GM19328 (cell line): ENCODE measurements around the gene COG2.
"Not testable (repeated sequence)": the region's sequence is repeated elsewhere in the genome, so short reads cannot be mapped to it uniquely, and the experiment has no call there.

Source experiments
- ATAC-seq: cut with Tn5 transposase; IDR thresholded peaks from one replicate; pipeline ENCODE4 v1.9.1; 2021; ENCODE audit warnings: mild to moderate bottlenecking, moderate library complexity; ENCODE audit not compliant: unreplicated experiment

COG2 gene, protein sequence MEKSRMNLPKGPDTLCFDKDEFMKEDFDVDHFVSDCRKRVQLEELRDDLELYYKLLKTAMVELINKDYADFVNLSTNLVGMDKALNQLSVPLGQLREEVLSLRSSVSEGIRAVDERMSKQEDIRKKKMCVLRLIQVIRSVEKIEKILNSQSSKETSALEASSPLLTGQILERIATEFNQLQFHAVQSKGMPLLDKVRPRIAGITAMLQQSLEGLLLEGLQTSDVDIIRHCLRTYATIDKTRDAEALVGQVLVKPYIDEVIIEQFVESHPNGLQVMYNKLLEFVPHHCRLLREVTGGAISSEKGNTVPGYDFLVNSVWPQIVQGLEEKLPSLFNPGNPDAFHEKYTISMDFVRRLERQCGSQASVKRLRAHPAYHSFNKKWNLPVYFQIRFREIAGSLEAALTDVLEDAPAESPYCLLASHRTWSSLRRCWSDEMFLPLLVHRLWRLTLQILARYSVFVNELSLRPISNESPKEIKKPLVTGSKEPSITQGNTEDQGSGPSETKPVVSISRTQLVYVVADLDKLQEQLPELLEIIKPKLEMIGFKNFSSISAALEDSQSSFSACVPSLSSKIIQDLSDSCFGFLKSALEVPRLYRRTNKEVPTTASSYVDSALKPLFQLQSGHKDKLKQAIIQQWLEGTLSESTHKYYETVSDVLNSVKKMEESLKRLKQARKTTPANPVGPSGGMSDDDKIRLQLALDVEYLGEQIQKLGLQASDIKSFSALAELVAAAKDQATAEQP

DNA sequence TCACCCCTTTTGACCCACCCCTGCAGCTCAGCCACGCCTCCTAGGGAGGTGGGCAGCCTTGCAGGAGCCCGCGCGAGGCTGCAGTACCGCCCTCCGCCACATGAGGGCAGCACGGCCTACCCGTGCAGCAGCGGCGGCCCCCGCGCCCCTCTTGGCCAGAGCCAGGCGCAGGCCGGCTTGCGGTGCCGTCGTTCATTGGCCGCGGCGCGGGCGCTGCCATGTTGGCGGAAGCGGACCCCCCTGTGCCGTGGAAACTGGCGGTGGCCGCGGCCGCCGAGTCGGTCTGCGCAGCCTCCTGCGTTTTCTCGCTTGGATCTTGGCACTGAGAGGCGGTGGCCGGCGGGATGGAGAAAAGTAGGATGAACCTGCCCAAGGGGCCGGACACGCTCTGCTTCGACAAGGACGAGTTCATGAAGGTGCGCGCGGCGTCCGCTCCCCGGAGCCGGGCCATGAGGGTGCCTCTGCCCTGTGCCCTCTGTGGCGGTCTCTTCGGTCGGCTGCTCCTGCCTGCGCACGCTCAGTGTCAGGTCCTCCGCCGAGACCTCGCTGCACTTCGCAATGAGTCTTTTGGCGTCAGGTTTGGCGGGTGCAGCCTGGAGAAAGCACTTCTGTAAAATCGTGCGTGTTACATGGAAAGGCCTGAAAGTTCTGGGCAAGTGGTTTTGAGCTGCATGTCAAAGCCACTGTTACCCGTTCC, at the start of gene COG2:
TSS of gene COG2 (plus strand) at position 219 of the 697 bp plus-strand sequence. CDS start at position 345, 126 bp downstream.
- ATAC-seq = peak; percentile 97

DNA sequence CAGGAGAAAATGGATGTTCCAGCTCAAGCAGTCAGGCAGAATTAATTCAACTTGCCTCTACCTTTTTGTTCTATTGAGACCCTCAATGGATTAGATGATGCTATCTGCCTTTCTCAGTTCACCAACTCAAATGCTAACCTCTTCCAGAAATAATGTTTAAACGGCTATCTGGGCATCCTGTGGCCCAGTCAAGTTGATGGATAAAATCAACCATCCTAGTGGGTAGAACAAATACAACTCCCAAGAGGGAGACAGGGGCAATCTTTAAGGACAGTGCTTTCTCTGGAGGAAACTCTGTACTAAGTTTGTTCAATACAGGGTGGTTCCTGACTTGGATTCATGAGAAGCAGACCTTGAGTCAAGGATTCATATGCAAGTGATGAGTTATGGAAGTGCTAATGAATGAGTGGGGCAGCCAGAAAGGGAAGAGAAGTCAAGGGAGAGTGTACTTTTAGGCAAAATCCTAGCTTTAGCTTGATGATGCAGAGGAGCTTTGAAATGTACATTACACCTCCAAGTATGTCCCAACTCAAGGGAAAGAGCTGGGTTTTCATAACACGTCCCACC, 49.4 kb upstream of the COG2 start:
- no peak for ATAC-seq

DNA sequence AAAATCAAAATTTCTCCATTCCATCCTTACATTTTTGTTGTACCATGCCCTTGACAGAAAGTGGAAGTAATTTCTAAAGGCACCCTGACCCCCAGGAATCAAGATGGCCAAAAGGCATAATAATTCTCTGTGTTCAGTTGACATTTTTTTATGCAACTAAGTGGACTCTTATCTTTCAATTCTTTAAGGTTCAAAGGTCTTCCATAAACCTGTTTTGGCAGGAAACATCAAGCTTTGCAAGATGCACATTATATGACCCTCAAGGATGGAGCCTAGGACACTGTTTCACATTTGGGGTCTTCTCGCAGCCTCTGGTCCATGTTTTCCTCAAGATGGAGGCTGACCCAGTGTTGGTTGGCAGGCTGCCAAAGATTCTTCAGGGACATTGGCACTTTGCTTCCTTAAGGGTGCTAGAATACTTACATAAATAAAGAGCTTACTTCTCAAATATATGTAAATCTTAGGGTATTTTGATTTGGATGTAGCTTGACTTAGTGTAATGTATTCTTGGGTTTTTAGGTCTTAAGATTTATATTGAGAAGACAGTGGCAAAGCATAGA, 48.0 kb upstream of the COG2 start:
- no peak for ATAC-seq

DNA sequence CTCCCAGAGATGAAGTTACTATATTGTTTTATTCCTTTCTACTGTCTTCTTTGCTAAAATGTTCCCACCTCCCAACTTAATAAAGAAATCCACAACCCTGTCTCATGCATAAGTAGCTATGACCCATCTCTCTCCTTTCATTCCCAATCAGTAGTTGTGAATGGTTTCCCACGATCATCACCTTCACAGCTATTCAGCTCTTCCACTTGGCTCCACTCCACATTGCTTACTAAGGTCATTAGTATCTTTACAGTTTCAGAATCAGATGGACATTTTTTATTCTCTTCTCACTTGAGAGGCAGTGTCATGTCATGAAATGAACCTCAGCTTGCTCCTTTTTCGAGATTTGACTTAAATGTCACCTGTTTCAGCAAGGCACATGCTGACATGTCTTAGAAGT, 47.1 kb upstream of the COG2 start:
- no peak for ATAC-seq

DNA sequence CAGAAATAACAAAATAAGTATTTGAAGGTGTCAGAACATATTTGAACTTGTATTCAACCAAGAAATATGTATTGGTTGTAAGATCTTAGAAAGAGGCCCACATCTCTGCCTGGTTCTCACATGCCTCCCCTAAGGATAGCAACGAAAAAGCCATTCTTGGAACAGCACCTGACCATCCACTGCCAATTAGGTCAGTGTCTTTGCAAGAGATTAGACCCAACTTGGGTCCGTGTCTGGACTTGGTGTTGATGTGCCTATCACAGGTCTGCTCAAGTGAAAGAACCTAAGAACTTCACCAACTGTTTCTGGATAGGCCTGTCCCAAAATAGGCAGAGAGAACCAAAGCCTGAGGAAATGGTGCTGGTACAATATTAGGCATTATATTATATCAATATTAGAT, 46.0 kb upstream of the COG2 start:
- no peak for ATAC-seq

DNA sequence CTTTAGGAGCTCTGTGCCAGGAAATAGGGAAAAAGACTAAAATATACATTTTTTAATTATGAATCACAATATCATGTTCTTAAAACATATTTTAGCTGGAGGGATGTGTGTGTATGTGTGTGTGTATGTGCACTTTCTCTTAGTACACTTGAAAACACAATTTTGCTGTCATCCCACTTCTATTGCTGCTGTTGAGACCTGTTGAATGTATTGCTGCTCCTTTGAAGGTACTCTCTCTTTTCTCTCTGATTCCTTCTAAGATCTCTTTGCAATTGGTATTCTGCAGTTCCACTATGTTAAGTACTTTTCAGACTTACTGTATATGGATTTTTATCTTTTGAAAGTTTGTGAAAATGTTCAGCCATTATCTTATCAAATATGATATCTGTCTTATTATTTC, 43.5 kb upstream of the COG2 start:
- ATAC-seq = no peak

DNA sequence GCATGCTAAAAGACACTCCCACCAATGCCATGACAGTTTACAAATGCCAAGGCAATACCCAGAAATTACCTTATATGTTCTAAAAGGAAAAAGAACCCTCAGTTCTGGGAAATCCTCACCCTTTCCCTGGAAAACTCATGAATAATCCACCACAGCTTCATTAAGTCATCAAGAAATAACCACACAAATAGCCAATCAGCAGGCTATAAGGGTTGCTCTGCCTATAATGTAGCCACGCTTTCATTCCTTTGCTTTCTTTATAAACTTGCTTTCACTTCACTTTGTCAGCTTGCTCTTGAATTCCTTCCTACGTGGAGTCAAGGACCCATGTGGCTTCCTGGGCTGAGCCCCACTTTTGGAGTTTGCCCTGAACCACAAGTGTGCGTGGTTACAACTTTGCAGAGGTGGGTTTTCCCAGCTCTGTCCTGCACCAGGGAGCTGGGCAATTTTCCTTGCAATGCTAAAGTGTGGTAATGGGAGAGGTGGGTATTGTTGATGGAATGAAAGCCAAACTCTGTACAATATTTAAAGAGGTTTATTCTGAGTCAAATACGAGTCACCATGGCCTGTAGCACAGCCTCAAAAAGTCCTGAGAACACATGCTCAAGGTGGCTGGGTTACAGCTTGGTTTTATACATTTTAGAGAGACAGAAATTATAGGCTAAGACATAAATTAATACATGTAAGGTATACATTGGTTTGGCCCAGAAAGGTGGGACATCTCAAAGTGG, 42.2 kb upstream of the COG2 start:
- no peak for ATAC-seq

DNA sequence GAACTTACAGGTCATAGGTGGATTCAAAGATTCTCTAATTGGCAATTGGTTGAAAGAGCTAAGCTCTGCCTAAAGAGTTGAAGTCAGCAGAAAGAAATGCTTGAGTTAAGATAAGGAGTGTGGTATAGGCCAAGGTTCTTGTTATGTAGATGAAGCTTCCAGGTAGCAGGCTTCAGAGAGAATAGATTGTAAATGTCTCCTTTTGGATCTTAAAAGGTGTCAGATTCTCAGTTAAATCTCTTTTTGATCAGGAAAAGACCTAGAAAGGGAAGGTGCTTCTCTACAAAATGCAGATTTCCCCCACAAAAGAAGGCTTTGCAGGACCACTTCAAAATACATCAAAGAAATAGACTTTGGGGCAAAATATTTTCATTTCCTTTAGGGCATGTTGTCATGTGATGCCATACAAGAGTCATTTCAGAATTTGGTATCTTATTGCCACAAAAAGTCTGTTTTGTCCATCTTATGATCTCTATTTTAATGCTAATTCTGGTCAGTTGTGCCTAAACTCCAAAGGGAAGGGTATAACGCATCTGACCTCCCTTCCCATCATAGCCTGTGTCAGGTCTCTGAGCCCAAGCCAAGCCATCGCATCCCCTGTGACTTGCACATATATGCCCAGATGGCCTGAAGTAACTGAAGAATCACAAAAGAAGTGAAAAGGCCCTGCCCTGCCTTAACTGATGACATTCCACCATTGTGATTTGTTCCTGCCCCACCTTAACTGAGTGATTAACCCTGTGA, 41.5 kb upstream of the COG2 start:
- ATAC-seq = not testable (repeated sequence)

DNA sequence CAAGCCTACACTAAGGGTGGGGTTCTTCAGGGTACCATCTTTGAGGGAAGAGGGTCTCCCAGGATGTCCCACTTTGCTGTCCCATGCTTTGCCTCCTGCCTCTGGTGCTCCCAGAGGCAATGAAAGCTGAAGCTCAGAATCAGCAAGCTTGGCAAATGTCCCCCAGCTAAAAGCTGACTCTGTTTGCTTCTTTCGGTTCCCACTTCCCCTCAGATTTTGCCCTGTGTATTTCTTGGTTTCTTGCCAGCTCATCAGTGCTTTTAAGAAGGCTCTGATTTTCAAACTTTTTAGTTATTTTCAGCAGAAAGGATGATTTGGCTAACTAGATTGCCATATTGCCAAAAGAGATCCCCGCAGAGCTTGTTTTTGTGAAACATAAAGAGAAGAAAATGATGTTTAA, 33.1 kb upstream of the COG2 start:
- no peak for ATAC-seq

DNA sequence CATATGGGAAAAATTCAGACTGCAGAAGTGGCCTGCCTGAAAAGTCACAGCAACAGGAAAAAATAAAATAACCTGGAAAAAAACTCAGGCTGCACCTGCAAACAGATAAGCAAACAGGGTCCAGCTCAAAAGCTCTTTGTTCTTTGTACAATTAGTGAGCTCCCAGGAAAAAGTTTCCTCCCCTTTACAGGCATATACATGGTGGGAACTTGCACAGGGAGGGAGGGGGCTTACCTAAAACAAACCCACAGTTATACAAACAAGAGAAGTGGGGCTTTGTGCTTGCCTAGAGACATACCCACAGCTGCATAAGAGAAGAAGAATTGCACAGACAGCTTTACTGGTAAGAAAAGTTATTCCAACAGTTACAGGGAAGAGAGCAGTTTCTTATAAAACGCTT, 31.7 kb upstream of the COG2 start:
- ATAC-seq = no peak

DNA sequence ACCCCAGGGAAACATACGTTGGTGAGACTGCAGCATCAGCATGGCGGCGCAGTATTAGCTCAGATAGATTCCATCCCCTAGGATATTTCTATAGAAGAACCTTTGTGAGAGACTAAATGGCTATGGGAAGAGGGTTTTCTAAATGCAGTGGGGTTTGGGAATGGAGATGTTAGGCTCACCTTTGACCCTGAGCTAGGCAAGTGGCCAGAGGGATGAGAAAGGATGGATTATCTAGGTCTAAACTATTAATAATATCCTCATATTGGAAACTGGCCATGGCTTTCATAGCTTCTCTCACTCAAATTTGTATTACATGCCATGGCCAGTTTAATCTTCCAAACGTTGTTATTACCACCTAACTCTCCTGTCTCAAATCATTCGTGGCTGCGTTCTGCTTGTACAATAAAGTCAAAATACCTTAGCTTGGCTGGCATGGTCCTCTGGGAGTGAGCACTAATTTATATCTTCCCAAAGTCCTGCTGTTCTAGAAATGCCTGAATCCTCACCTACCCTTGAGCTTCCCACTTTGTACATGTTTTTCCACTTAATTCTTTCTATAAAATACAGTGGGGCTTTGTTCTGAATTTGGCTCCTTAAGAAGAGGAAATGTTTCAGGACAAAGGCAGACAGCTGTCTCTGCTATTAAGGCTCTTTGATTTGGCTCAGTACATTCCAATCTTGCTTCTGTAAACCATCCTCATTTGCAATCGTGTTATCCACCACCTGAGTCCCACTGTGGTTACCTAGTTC, 31.0 kb upstream of the COG2 start:
- ATAC-seq = no peak

DNA sequence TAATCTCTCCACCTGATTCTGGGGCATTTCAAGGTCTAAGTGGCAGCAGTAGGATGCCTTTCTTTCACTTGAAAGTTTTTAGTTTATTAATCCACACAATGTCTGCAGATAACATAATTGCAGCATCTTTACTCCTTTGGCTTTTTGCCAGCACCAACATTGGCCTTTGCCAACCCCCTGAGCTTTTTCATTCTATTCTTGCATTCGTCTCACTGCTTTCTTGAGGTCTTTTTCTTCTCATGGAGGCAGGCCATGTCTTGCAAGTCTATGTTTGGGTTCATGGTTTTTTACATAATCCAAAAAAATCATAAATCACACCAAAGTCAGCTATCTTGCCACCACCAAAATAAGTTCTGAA, 30.4 kb upstream of the COG2 start:
- no peak for ATAC-seq

DNA sequence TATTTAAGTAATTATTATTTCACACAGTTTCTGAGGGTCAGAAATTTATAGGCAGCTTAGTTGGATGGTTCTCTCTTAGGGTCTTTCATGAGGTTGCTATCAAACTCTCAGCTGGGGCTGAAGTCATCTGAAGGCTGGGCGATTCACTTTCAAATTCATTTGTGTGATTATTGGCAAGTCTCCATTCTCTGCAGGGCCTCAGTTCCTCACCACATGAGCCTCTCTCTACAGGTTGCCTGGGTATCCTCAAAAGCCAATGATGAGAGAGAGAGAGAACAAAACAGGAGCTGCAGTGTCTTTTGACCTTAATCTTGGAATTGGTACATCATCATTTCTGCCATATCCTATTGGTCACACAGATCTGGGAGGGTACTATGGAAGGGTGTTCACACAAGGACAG, 29.6 kb upstream of the COG2 start:
- no peak for ATAC-seq

DNA sequence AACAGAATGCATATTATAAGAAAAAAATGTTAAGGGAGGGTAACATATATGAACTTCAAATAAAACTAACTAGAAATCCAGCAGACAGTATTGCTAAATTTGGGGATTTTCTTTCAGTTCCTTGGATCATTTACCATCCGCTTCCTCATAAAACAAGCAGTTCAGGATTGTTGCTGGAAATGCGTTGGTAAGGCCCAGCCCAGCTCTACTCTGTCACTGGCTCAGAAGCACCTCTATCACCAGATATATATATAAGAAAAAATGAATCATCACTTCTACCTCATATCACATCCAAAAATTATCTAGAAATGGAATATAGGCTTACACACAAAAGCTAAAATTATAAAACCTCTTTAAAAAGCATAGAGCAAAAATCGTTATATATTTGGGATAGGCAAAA, 28.2 kb upstream of the COG2 start:
- ATAC-seq = no peak

DNA sequence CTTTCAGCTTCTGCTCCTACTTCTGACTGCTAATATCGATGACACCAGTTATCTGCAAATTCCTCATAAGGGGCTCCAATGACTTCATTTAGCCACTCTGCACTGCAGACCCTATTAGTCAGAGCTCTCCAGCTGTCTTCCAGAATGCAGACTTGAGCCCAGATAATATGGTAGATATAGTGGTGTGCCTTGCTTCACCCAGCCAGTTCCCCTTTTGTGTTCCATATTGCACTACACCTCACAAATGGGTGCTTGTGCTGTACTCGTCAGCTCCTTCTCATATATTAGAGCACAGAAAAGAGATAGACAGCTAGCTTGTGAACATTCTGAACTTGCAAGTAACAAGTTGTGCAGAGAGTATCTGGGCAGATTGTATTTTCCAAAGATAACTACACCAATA, 23.7 kb upstream of the COG2 start:
- ATAC-seq = no peak

DNA sequence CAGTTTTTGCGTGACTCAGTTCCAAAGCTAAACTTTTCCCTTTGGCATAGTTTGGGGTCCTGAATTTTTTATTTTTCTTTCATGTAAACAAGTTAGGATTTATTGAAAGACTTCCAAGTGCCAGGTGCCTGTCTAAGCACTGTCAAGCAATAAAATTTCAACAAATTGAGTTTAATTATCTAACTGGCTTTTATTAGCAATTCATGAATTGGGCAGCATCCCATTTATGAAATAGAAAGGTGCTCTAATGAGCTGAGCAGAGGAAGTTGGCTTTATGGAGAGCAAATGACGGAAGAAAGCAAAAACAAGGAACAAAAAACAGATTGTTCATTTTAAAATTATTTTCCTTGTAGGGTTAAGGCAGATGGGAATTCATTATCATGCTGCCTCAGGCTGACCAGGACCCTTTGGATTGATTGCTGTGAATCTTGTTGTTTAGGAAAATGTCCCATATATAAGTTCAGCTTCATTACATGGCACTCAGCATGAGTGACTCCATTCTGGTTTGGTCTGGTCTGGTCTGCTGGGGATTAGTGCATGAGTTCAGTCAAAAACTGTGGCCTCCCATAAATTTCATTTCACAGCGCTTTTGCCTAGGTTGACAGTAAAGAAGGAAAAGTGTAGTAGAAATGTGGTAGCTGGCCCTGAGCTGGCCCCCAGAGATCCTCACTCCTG, 21.5 kb upstream of the COG2 start:
- ATAC-seq = no peak

DNA sequence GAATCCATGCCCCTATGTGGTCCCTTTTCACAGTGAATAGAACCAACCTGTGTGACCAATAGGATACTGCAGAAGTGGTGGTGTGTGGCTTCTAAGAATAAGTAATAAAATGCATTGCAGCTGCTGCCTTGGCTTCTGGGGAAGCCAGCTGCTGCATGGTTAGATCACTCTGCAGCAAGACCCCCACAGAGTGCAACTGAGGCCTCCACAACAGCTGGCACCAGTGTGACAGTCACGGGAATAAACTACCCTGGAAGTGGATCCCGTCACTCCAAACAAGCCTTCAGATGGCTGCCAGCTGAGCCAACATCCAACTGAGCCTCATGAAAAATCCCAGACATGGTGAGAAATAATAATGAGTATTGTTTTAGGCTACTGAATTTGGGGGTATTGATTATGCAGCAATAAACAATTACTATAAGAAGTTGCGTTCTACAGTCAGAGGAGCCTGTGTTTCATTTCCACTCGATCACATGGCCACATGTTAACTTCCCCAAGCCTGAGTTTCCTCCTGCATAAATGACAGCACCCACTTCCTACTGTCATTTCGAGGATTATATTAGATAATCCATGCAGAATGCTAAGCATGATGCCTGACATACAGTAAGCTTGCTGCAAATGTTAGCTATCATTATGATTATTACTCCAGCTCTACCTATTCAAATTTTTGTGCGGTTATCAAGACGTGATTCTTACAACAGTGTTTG, 20.8 kb upstream of the COG2 start:
- ATAC-seq = no peak

DNA sequence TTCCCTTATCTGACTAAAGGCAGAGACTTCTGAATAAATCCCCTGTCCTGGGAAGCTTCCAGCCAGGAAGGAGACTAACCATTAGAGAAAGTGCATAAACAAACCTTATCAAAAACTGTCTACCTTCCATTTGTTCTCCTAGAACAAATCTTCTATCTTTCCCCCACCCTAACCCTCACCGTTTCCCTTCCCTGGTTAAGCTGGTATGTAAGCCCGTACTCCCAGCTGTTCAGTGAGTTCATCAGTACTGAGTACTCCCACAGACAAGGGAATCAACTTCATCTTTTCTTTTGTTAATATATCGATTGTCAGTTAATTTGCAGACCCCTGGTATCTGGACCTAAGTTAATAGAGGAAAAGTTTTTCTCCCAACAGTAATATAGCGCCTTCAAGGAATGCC, 20.1 kb upstream of the COG2 start:
- no peak for ATAC-seq
